ENCODE results near the gene OSER1.

Gene OSER1

DNA sequence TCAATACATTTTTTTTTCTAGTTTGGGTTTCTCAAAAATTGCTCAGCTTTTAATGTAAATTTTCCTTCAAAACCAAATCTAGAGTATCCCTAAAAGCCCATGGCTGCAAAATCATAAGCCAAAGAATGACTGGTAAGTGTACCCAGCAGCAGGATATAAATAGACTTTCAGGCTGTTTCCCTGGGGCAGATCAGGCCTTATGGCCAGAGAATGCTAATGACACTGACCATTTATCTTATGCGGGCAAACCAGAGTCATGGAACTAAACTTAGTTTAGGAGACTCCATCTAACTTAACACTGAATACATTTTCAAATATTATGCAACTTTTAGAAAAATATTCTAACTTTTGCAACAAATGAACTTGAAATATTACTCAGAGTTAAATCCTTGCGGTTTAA, 7.4 kb downstream of the OSER1 start:
- peaks cover 70% of the 10 kb centered on the region for H3K36me3 ChIP-seq (ENCODE audit: insufficient read depth, low read length)
- no peak for TF ChIP-seq EZH2 (IDR thresholded peaks at IDR 0.05; ENCODE audit: borderline replicate concordance, low read depth, low read length, severe bottlenecking)
- no peak for TF ChIP-seq CTCF (IDR thresholded peaks at IDR 0.05; ENCODE audit: borderline replicate concordance, extremely low read depth, low read length, poor library complexity, severe bottlenecking)
- H3K79me2 ChIP-seq (ENCODE audit: insufficient read depth, low read length), result peaks cover 61% of the 10 kb centered on the region
- H3K27me3 ChIP-seq (ENCODE audit: insufficient read depth, low read length, poor library complexity), result no peaks in the 10 kb centered on the region
- H4K20me1 ChIP-seq (ENCODE audit: insufficient read depth, low read length), result peaks cover 47% of the 10 kb centered on the region
- no peak overlapping the region for H2AFZ ChIP-seq (ENCODE audit: low read depth, low read length)
- no peak overlapping the region for H3K9ac ChIP-seq (ENCODE audit: low read depth, low read length)
- H3K27ac ChIP-seq (ENCODE audit: low read length), result no peak overlapping the region
- H3K4me3 ChIP-seq (ENCODE audit: low read depth in 1 of 2, low read length in 2 of 2), result no peak overlapping the region
- peaks cover 2% of the 10 kb centered on the region for H3K4me1 ChIP-seq (ENCODE audit: insufficient read depth, low read length)
- no peak overlapping the region for H3K4me2 ChIP-seq (ENCODE audit: insufficient read depth, low read length)
- ATAC-seq (ENCODE audit: insufficient read depth, low read depth) (no peak), DNase-seq (no peak)
- no peaks in the 10 kb centered on the region for H3K9me3 ChIP-seq (ENCODE audit: insufficient read depth, low read length, severe bottlenecking)

DNA sequence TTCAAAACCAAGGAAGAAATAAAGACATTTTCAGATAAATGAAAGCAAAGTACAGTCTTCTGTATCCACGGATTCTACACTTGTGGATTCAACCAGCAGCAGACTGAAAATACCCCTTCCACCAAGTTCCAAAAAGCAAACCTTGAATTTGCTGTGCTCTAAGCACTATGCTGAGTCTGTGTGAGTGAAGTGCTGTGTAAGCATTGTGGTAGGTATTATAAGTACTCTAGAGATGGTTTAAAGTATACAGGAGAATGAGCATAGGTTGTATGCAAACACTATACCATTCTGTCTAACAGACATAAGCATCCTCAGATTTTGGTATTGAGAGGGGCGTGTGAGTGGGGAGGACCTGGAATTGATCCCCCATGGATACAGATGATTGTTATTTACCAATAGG, 9.6 kb downstream of the OSER1 start:
- Histone ChIP-seq H3K4me3 (ENCODE audit: low read depth in 1 of 2, low read length in 2 of 2) (no peak overlapping the region), H3K9ac (ENCODE audit: low read depth, low read length) (no peak overlapping the region), H4K20me1 (ENCODE audit: insufficient read depth, low read length) (peaks cover 36% of the 10 kb centered on the region), H3K4me2 (ENCODE audit: insufficient read depth, low read length) (no peak overlapping the region), H3K27ac (ENCODE audit: low read length) (no peak overlapping the region), H3K79me2 (ENCODE audit: insufficient read depth, low read length) (peaks cover 39% of the 10 kb centered on the region), H3K36me3 (ENCODE audit: insufficient read depth, low read length) (peaks cover 83% of the 10 kb centered on the region), H3K27me3 (ENCODE audit: insufficient read depth, low read length, poor library complexity) (no peaks in the 10 kb centered on the region), H3K4me1 (ENCODE audit: insufficient read depth, low read length) (no peaks in the 10 kb centered on the region; the same call in 1 of the 2 replicates), H3K9me3 (ENCODE audit: insufficient read depth, low read length, severe bottlenecking) (no peaks in the 10 kb centered on the region), H2AFZ (ENCODE audit: low read depth, low read length) (no peak overlapping the region)
- TF ChIP-seq EZH2 (IDR thresholded peaks at IDR 0.05; ENCODE audit: borderline replicate concordance, low read depth, low read length, severe bottlenecking) (no peak), CTCF (IDR thresholded peaks at IDR 0.05; ENCODE audit: borderline replicate concordance, extremely low read depth, low read length, poor library complexity, severe bottlenecking) (no peak)
- no peak for DNase-seq
- no peak for ATAC-seq (ENCODE audit: insufficient read depth, low read depth)

- Histone ChIP-seq H3K27me3 (ENCODE audit: insufficient read depth, low read length, poor library complexity) (no peaks in the 10 kb centered on the region), H3K36me3 (ENCODE audit: insufficient read depth, low read length) (peaks cover 79% of the 10 kb centered on the region), H3K4me1 (ENCODE audit: insufficient read depth, low read length) (no peaks in the 10 kb centered on the region; the same call in 1 of the 2 replicates), H2AFZ (ENCODE audit: low read depth, low read length) (no peak overlapping the region), H3K9me3 (ENCODE audit: insufficient read depth, low read length, severe bottlenecking) (no peaks in the 10 kb centered on the region), H3K27ac (ENCODE audit: low read length) (no peak overlapping the region), H3K4me3 (ENCODE audit: low read depth in 1 of 2, low read length in 2 of 2) (no peak overlapping the region), H3K79me2 (ENCODE audit: insufficient read depth, low read length) (peaks cover 35% of the 10 kb centered on the region), H3K9ac (ENCODE audit: low read depth, low read length) (no peak overlapping the region), H3K4me2 (ENCODE audit: insufficient read depth, low read length) (no peak overlapping the region), H4K20me1 (ENCODE audit: insufficient read depth, low read length) (peaks cover 34% of the 10 kb centered on the region)
- no peak for TF ChIP-seq CTCF (IDR thresholded peaks at IDR 0.05; ENCODE audit: borderline replicate concordance, extremely low read depth, low read length, poor library complexity, severe bottlenecking)
- no peak for TF ChIP-seq EZH2 (IDR thresholded peaks at IDR 0.05; ENCODE audit: borderline replicate concordance, low read depth, low read length, severe bottlenecking)
- ATAC-seq (ENCODE audit: insufficient read depth, low read depth) (no peak), DNase-seq (no peak)
These were observed 10.2 kb downstream of the OSER1 start for GRCh38 chr20:44200371-44200770.

GRCh38 chr20:44199877-44200276, 10.7 kb downstream of the OSER1 start:
- TF ChIP-seq CTCF (IDR thresholded peaks at IDR 0.05; ENCODE audit: borderline replicate concordance, extremely low read depth, low read length, poor library complexity, severe bottlenecking) (no peak), EZH2 (IDR thresholded peaks at IDR 0.05; ENCODE audit: borderline replicate concordance, low read depth, low read length, severe bottlenecking) (no peak)
- Histone ChIP-seq H3K9ac (ENCODE audit: low read depth, low read length) (no peak overlapping the region), H3K4me3 (ENCODE audit: low read depth in 1 of 2, low read length in 2 of 2) (no peak overlapping the region), H2AFZ (ENCODE audit: low read depth, low read length) (no peak overlapping the region), H3K4me2 (ENCODE audit: insufficient read depth, low read length) (no peak overlapping the region), H3K27ac (ENCODE audit: low read length) (no peak overlapping the region), H3K27me3 (ENCODE audit: insufficient read depth, low read length, poor library complexity) (no peaks in the 10 kb centered on the region), H3K36me3 (ENCODE audit: insufficient read depth, low read length) (peaks cover 75% of the 10 kb centered on the region), H3K4me1 (ENCODE audit: insufficient read depth, low read length) (no peaks in the 10 kb centered on the region; the same call in 1 of the 2 replicates), H3K79me2 (ENCODE audit: insufficient read depth, low read length) (peaks cover 30% of the 10 kb centered on the region), H3K9me3 (ENCODE audit: insufficient read depth, low read length, severe bottlenecking) (no peaks in the 10 kb centered on the region), H4K20me1 (ENCODE audit: insufficient read depth, low read length) (peaks cover 31% of the 10 kb centered on the region)
- no peak for DNase-seq
- no peak for ATAC-seq (ENCODE audit: insufficient read depth, low read depth)
